GM12801 (cell line): ENCODE data around the gene ICA1L.

Source experiments
- TF ChIP-seq, protein P1 (sequence below): IDR thresholded peaks from one replicate; pipeline ENCODE4 v1.5.1; 2011; ENCODE audit warnings: control low read depth; ENCODE audit not compliant: insufficient read length; ENCODE audit errors: extremely low read depth

The ICA1L gene

DNA sequence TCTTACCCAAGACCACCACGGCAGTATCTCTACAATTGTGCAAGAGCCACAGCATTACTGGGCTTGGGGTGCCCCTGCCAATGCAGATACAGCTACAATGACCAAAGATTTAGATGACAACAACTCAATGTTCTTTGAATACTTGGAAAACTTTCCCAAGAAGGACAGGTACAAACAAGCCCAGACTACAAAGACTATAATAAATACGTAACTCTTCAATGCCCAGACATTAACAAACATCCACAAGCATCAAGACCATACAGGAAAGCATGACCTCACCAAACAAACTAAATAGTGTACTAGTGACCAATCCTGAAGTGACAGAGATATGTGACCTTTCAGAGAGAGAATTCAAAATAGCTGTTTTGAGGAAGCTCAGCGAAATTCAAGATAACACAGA is 62.8 kb downstream of the ICA1L start:
- TF ChIP-seq, protein P1, sequence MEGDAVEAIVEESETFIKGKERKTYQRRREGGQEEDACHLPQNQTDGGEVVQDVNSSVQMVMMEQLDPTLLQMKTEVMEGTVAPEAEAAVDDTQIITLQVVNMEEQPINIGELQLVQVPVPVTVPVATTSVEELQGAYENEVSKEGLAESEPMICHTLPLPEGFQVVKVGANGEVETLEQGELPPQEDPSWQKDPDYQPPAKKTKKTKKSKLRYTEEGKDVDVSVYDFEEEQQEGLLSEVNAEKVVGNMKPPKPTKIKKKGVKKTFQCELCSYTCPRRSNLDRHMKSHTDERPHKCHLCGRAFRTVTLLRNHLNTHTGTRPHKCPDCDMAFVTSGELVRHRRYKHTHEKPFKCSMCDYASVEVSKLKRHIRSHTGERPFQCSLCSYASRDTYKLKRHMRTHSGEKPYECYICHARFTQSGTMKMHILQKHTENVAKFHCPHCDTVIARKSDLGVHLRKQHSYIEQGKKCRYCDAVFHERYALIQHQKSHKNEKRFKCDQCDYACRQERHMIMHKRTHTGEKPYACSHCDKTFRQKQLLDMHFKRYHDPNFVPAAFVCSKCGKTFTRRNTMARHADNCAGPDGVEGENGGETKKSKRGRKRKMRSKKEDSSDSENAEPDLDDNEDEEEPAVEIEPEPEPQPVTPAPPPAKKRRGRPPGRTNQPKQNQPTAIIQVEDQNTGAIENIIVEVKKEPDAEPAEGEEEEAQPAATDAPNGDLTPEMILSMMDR = no peak

DNA sequence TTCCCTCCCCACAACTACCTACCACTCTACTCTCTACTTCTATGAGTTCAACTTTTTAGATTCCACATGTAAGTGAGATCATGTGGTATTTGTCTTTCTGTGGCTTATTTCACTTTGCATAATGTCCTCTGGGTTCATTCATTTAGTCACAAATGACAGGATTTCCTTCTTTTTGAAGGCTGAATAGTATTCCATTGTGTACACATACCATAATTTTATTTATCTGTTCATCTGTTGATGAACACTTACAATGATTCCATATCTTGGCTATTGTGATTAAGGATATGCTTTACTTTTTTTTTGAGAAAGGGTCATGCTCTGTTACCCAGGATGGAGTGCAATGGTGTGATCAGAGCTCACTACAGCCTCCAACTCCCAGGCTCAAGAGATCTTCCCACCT is 73.6 kb downstream of the ICA1L start:
- TF ChIP-seq, protein P1 = no peak

DNA sequence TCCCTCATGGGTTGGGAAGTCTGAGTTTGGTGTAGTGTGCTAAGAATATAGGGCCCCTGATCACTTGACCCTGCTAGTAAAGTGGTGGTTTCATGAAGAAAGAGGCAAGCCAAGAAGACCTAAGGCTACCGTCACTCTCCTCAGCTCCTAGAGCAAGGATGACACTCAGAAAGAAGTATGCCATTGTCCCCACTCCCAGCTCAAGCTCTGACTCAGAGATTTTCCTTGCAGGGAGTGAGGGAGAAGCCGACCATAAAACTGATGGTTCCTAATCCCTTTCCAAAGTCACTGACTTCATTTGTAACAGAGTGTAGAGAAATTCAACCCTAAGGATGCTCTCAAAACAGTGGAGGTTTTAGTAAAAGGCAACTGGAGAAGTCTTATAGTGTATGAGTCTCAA is 80.9 kb downstream of the ICA1L start:
- TF ChIP-seq, protein P1 = no peak

DNA sequence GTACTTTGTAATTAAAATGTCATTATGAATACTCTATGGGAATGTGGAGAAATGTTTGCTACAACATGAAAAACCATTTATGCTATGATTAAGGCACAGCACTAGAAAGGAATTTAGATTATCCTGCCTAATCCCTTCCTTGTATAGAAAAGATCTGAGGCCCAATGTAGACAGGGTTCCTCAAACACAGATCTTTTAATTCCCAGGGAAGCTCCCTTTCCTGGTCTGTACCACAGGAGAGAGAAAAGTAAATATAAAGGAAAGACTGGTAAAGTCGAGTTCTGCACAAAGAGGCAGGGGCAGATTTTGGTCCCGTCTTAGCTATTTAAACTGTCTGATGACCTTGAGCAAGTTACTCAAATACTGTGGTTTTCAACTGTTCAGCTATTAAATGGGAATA is 84.7 kb downstream of the ICA1L start:
- TF ChIP-seq, protein P1 = no peak

GRCh38 chr2:202782940-202783558 is 88.5 kb downstream of the ICA1L start:
- TF ChIP-seq, protein P1 = no peak

GRCh38 chr2:202780514-202781021 is 91.0 kb downstream of the ICA1L start:
- TF ChIP-seq, protein P1 = no peak

DNA sequence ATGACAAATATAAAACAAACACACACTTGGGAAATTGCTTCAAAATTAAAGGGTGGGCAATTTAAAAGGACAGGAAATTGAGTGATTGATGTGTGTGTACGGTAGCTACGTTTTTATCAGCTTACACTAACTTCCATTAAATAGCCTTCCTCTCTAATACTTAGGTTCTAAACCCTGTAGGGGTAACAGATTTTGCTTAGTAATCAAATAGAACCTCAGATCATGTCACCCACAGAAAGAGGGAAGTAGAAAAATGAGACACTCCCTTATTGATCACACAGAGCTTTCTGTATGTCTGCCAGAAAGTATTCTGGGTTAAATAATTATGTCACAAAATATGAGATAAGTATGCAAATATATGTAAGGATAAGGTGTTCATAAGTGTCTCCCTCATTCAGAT is 93.3 kb downstream of the ICA1L start:
- TF ChIP-seq, protein P1 = no peak
